ENCODE data around the gene MRPL3. TPM values are rescaled to one million over a fixed set of nuclear protein-coding genes. Genes with fewer than 3 reads are reported as not detected.

The MRPL3 gene
- polyA plus RNA-seq, 2 of the 4 experiments (the other 2 are of a cell fraction) = 108 to 215 TPM

- ChIA-PET CTCF (no interaction called here), POLR2A (no interaction called here)
- DNase-seq (ENCODE audit: low read depth in 1 of 2, low spot score in 1 of 2) (no peak), ATAC-seq (no peak), FAIRE-seq (no peak)
- 76% methylated on average over 2 of the region's 2 CpGs for WGBS (ENCODE audit: missing lambda C conversion rate)
- H3K27ac ChIP-seq = no peak overlapping the region
- H3K4me3 ChIP-seq = no peak overlapping the region
- no peak overlapping the region for H3K4me2 ChIP-seq
- no peaks in the 10 kb centered on the region for H3K4me1 ChIP-seq
- H3K9me3 ChIP-seq = no peaks in the 10 kb centered on the region; the same call in 2 of the 3 replicates
- no peak for TF ChIP-seq BHLHE40 (IDR thresholded peaks at IDR 0.05; ENCODE audit: low read depth, low read length)
- no peak for TF ChIP-seq REST (IDR thresholded peaks at IDR 0.05)
- TF ChIP-seq E2F6 (IDR thresholded peaks at IDR 0.05; ENCODE audit: borderline replicate concordance, low read depth) = no peak
- no peak for TF ChIP-seq MAZ (IDR thresholded peaks at IDR 0.05; ENCODE audit: borderline replicate concordance, low read depth, low read length)
- no peak for TF ChIP-seq HDAC2 (IDR thresholded peaks at IDR 0.05)
- no peak for TF ChIP-seq HMGXB4 (CRISPR knock-in tag; IDR thresholded peaks at IDR 0.05; ENCODE audit: borderline replicate concordance)
- no peak for TF ChIP-seq ESRRA (IDR thresholded peaks at IDR 0.05; ENCODE audit: borderline replicate concordance, low read length)
- TF ChIP-seq SMC3 (IDR thresholded peaks at IDR 0.05) = no peak
- TF ChIP-seq SREBF2 (IDR thresholded peaks at IDR 0.05) = no peak
- no peak for TF ChIP-seq POLR2A (IDR thresholded peaks at IDR 0.05; ENCODE audit: low read length)
- no peak for TF ChIP-seq EHMT2 (IDR thresholded peaks at IDR 0.05; ENCODE audit: low read depth)
- no peak for TF ChIP-seq BCL3 (IDR thresholded peaks at IDR 0.05)
- no peak for TF ChIP-seq TP53 (CRISPR knock-in tag; IDR thresholded peaks at IDR 0.05)
Observed at GRCh38 chr3:131447349-131447748, 55.4 kb downstream of the MRPL3 start.

- no peak for DNase-seq (ENCODE audit: low read depth in 1 of 2, low spot score in 1 of 2)
- no peak for FAIRE-seq
- no peaks in the 10 kb centered on the region; the same call in 2 of the 3 replicates for H3K9me3 ChIP-seq
- TF ChIP-seq E2F6 (IDR thresholded peaks at IDR 0.05; ENCODE audit: borderline replicate concordance, low read depth) = no peak
- TF ChIP-seq MYC (IDR thresholded peaks at IDR 0.05; ENCODE audit: borderline replicate concordance, low read length) = no peak
- TF ChIP-seq FOXS1 (CRISPR knock-in tag; IDR thresholded peaks at IDR 0.05) = no peak
- TF ChIP-seq HMGXB4 (CRISPR knock-in tag; IDR thresholded peaks at IDR 0.05; ENCODE audit: borderline replicate concordance) = no peak
- no peak for TF ChIP-seq SMC3 (IDR thresholded peaks at IDR 0.05)
- no peak for TF ChIP-seq PBX3 (IDR thresholded peaks at IDR 0.05)
- TF ChIP-seq HOXB5 (CRISPR knock-in tag; IDR thresholded peaks at IDR 0.05) = no peak
- no peak for TF ChIP-seq CEBPB (IDR thresholded peaks at IDR 0.05)
- no peak for TF ChIP-seq TP53 (CRISPR knock-in tag; IDR thresholded peaks at IDR 0.05)
- TF ChIP-seq HEYL (CRISPR knock-in tag; IDR thresholded peaks at IDR 0.05) = no peak
- TF ChIP-seq BCL3 (IDR thresholded peaks at IDR 0.05) = no peak
- no peaks in the 10 kb centered on the region for H3K4me1 ChIP-seq
- H3K27ac ChIP-seq = no peak overlapping the region
- no peak overlapping the region for H3K4me2 ChIP-seq
- H3K4me3 ChIP-seq = no peak overlapping the region
- CTCF ChIA-PET = no interaction called here
- no peak for ATAC-seq
- 92% methylated on average over 4 of the region's 4 CpGs for WGBS (ENCODE audit: missing lambda C conversion rate)
- POLR2A ChIA-PET = interaction anchor here (0.6 kb wide), 1 partner anchor 23 kb away, joined by 3 read pairs; no protein-coding TSS in a partner anchor
Observed at GRCh38 chr3:131444180-131444579, 58.6 kb downstream of the MRPL3 start.

Measured in A549 (cell line).